Measurements from ENCODE around the gene PLEKHD1.
"Not testable (repeated sequence)": the region's sequence is repeated elsewhere in the genome, so short reads cannot be mapped to it uniquely, and the experiment has no call there.

The PLEKHD1 gene

GRCh38 chr14:69495341-69495921 is 10.9 kb downstream of the PLEKHD1 start:
- Histone ChIP-seq H3K4me1 (ENCODE audit: control insufficient read depth in 1 of 2, insufficient read depth in 1 of 2, low read depth in 1 of 2, low read length in 1 of 2) (no peaks in the 10 kb centered on the region), H3K9me3 (no peaks in the 10 kb centered on the region), H3K4me3 (ENCODE audit: low read depth in 1 of 2, low read length in 1 of 2) (no peak overlapping the region), H3K27me3 (peaks cover 57% of the 10 kb centered on the region), H3K36me3 (no peaks in the 10 kb centered on the region), H3K27ac (no peak overlapping the region)
- TF ChIP-seq, protein P1, sequence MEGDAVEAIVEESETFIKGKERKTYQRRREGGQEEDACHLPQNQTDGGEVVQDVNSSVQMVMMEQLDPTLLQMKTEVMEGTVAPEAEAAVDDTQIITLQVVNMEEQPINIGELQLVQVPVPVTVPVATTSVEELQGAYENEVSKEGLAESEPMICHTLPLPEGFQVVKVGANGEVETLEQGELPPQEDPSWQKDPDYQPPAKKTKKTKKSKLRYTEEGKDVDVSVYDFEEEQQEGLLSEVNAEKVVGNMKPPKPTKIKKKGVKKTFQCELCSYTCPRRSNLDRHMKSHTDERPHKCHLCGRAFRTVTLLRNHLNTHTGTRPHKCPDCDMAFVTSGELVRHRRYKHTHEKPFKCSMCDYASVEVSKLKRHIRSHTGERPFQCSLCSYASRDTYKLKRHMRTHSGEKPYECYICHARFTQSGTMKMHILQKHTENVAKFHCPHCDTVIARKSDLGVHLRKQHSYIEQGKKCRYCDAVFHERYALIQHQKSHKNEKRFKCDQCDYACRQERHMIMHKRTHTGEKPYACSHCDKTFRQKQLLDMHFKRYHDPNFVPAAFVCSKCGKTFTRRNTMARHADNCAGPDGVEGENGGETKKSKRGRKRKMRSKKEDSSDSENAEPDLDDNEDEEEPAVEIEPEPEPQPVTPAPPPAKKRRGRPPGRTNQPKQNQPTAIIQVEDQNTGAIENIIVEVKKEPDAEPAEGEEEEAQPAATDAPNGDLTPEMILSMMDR (IDR thresholded peaks at IDR 0.05), result no peak

- H3K36me3 ChIP-seq; H3K4me3 ChIP-seq (ENCODE audit: low read depth in 1 of 2, low read length in 1 of 2); H3K27ac ChIP-seq; H3K9me3 ChIP-seq; H3K4me1 ChIP-seq (ENCODE audit: control insufficient read depth in 1 of 2, insufficient read depth in 1 of 2, low read depth in 1 of 2, low read length in 1 of 2): not testable (repeated sequence)
- peaks cover 53% of the 10 kb centered on the region for H3K27me3 ChIP-seq
Observed at GRCh38 chr14:69497866-69498265, 13.3 kb downstream of the PLEKHD1 start.

GRCh38 chr14:69498286-69498685 is 13.8 kb downstream of the PLEKHD1 start:
- peaks cover 53% of the 10 kb centered on the region for H3K27me3 ChIP-seq
- not testable (repeated sequence) for H3K27ac ChIP-seq; H3K9me3 ChIP-seq; H3K4me3 ChIP-seq (ENCODE audit: low read depth in 1 of 2, low read length in 1 of 2); H3K36me3 ChIP-seq; H3K4me1 ChIP-seq (ENCODE audit: control insufficient read depth in 1 of 2, insufficient read depth in 1 of 2, low read depth in 1 of 2, low read length in 1 of 2)

- Histone ChIP-seq H3K4me1 (ENCODE audit: control insufficient read depth in 1 of 2, insufficient read depth in 1 of 2, low read depth in 1 of 2, low read length in 1 of 2) (no peaks in the 10 kb centered on the region), H3K36me3 (no peaks in the 10 kb centered on the region), H3K9me3 (no peaks in the 10 kb centered on the region), H3K4me3 (ENCODE audit: low read depth in 1 of 2, low read length in 1 of 2) (no peak overlapping the region), H3K27me3 (peaks cover 41% of the 10 kb centered on the region), H3K27ac (no peak overlapping the region)
- TF ChIP-seq, protein P1 (IDR thresholded peaks at IDR 0.05), result no peak
Observed at GRCh38 chr14:69499436-69499835, 14.9 kb downstream of the PLEKHD1 start.

GRCh38 chr14:69500096-69500495 is 15.6 kb downstream of the PLEKHD1 start:
- Histone ChIP-seq H3K27ac (no peak overlapping the region), H3K36me3 (no peaks in the 10 kb centered on the region), H3K4me3 (ENCODE audit: low read depth in 1 of 2, low read length in 1 of 2) (no peak overlapping the region), H3K4me1 (ENCODE audit: control insufficient read depth in 1 of 2, insufficient read depth in 1 of 2, low read depth in 1 of 2, low read length in 1 of 2) (no peaks in the 10 kb centered on the region), H3K27me3 (peaks cover 34% of the 10 kb centered on the region), H3K9me3 (no peaks in the 10 kb centered on the region)
- TF ChIP-seq, protein P1 (IDR thresholded peaks at IDR 0.05), result no peak

DNA sequence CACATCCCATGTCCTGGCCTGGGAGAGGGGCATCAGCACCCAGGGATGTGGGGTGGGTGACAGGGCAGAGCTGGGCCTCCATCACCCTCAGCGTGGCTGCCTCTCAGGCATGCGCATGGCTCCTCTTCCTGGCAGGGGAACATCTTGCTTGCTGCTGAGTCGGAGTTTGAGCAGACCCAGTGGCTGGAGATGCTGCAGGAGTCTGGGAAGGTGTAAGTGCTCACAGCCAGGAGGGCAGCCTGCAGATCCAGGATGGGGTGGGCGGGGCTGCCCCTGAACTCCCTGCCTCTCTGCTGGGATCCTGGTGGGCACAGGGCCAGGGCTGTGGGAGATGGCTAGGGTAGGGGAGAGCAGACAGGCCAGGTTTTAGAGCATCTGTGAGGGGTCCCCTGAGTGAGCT is 16.2 kb downstream of the PLEKHD1 start:
- no peaks in the 10 kb centered on the region for H3K9me3 ChIP-seq
- H3K27me3 ChIP-seq, result peaks cover 30% of the 10 kb centered on the region
- TF ChIP-seq, protein P1 (IDR thresholded peaks at IDR 0.05), result no peak
- H3K27ac ChIP-seq, result no peak overlapping the region
- H3K4me3 ChIP-seq (ENCODE audit: low read depth in 1 of 2, low read length in 1 of 2), result no peak overlapping the region
- no peaks in the 10 kb centered on the region for H3K36me3 ChIP-seq
- no peaks in the 10 kb centered on the region for H3K4me1 ChIP-seq (ENCODE audit: control insufficient read depth in 1 of 2, insufficient read depth in 1 of 2, low read depth in 1 of 2, low read length in 1 of 2)

DNA sequence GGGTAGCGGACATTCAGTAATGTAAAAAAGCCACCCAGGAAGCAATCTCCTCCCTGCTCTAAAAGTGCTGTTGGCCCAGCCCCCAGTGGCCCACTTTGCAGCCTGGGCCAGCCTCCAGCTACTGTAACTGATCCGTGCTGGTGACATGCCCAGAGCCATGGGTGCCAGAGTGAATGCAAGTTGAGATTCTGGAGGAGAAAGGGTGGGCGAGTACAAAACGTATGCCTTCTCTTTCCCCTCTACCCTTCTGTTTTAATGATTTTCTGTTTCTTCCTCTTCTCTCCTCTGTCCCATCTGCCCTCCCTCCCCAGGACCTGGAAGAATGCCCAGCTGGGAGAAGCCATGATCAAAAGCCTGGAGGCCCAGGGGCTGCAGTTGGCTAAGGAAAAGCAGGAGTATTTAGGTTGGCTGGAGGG is 16.9 kb downstream of the PLEKHD1 start:
- H3K4me1 ChIP-seq (ENCODE audit: control insufficient read depth in 1 of 2, insufficient read depth in 1 of 2, low read depth in 1 of 2, low read length in 1 of 2), result no peaks in the 10 kb centered on the region
- peaks cover 32% of the 10 kb centered on the region for H3K27me3 ChIP-seq
- no peak overlapping the region for H3K27ac ChIP-seq

More for the DNA sequence above, 16.9 kb downstream of the PLEKHD1 start:
- H3K36me3 ChIP-seq, result no peaks in the 10 kb centered on the region
- H3K9me3 ChIP-seq, result no peaks in the 10 kb centered on the region
- TF ChIP-seq, protein P1 (IDR thresholded peaks at IDR 0.05), result no peak
- H3K4me3 ChIP-seq (ENCODE audit: low read depth in 1 of 2, low read length in 1 of 2), result no peak overlapping the region
